NCI-H2227 (cell line): ENCODE results near the gene SHF.
"Not testable (repeated sequence)": the region's sequence is repeated elsewhere in the genome, so short reads cannot be mapped to it uniquely, and the experiment has no call there.

Experiments
- DNase-seq: peaks from one replicate; lab custom pipeline; 2025; ENCODE audit not compliant: unreplicated experiment; lab: John Stamatoyannopoulos, UW

The SHF gene

DNA sequence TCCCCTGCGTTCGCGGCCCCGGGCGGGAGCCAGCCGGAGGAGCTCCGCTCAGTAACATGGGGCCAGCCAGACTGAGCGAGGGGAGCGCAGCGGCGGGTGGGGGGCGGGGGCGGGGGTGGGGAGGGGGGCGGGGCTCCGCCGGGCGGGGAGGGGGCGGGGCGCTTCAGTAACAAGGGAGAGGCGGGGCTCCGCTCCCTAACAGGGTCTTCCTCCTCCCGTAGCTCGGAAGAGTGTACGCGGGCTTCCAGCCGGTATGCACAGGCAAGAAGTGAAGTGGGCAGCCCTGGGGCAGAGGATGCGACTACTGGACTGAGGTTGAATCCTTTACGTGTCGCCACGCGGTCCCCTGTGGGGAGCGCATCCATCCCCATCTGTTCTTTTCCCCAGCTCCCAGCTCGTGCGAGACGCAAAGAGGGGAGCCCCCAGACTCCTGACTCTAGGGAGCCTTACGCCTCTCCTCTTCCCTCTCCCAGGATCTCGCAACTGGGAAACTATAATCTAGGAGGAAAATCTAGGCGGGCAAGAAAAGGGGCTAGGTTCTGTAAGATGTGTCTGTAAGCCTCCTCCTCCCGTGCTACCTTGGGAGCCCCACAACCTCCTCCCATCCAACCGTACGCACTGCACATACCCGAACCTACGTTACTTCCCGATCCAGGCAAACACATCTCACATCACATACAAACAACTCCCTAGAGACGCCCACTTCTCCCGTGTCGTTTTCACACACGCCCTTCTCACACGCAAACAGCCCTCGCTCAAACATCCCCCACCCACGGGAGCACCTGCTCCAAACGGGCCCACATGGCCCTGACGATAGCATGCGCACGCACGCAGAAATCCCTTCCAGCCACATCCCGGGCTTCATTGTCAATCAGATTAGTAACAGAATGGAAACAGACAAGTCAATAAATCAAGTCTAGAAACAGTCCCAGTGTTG is at the start of gene SHF:
TSS of gene SHF (minus strand) at position 73 of the 937 bp plus-strand sequence. CDS start at position 58, 15 bp downstream.
- peak; percentile 82 for DNase-seq

DNA sequence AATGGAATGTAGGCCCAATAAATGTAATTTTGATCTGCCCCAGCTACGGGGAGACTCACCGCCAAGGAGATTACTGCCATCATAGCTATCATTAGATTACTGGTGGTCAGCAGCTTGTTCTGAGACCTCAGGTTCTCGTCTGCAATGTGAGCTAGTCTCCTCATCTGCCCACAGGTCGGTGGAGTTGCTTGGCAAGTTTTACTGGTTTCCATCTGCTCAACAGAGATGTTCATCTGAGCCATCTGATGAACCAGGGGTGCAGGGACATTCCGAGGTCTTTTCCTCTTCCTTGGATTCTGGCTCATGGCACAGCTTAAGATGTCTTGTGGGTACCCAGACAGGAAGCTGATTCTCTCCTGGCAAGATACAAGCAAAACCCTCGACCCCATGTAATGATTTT is 49.0 kb upstream of the SHF start:
- DNase-seq, result not testable (repeated sequence)

DNA sequence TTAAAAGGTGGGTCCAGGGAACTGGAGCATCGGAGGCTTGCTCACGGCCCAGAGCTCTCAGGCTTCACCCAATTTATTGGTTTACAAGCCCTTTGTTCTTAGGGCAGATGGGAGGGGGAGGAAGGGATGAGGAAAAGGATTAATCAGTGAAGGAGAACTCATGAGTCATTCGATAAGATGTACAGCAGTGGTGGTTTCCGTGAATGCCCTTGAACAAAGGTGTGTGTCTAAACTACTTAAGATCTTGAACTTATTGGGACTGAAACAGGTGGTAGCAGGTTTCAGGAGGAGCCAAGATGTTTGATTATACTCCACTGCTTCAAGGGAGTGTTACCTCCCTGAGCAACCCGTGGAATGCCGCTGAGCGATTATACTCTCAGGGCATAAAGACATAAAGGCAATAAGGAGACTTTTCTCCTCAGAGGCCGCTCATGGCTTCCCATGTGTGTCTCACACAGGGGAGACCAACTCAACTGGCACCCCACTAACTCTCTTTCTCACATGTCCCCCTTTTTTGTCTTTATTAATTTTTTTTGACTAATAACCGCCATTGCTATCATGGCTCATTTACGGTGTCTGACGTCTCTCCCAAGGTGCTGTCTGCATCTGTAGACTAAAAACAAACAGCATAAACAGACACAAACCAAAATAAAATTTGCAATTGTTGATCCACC is 46.9 kb upstream of the SHF start:
- no peak for DNase-seq

DNA sequence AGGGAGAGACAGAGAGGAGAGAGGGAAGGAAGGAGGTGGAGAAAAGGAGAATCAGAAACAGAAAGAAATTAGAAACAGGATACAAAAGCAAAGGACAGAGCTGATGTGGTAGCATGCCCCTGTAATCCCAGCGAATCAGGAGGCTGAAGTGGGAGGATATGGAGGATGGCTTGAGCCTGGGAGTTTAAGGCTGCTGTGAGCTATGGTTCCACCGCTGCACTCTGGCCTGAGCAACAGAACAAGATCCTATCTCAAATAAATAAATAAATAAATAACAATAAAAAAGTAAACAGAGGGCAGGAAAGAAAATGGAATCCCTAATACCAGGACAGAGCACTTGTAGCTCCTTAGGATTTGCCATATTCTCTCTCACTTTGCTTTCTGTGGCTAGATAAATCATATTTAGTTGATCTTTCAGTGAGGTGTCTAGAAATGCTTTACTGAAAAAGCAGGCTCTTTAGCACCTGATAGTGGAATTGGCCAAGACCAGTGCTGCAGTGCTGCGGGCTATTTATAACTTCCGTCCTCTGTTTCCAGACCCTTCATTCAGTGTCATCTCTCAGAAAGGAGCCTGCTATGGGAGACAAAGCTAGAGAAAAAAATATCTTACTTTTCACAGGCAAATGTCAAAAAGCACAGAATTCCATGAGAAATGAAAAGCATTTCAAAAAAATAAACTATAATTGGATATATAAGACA is 44.2 kb upstream of the SHF start:
- no peak for DNase-seq

DNA sequence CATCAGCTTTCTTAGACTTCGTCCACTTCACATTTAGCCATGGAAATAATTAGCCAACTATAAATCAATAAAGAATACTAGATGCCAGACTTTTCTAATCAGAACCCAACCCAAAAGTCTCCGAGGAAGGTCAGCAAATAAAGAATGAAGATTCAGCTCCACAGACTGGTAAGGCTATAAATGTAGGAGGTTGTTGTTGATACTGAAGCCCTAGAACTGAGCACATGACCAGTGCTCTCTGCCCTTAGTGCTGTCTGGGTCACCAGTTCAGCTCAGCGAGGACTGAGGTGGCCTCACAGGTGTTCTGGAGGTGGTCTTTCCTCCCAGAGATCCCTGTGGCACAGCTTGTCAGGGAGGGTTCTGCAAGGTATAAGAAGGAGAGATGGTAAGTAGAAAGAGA is 43.4 kb upstream of the SHF start:
- DNase-seq, result no peak

DNA sequence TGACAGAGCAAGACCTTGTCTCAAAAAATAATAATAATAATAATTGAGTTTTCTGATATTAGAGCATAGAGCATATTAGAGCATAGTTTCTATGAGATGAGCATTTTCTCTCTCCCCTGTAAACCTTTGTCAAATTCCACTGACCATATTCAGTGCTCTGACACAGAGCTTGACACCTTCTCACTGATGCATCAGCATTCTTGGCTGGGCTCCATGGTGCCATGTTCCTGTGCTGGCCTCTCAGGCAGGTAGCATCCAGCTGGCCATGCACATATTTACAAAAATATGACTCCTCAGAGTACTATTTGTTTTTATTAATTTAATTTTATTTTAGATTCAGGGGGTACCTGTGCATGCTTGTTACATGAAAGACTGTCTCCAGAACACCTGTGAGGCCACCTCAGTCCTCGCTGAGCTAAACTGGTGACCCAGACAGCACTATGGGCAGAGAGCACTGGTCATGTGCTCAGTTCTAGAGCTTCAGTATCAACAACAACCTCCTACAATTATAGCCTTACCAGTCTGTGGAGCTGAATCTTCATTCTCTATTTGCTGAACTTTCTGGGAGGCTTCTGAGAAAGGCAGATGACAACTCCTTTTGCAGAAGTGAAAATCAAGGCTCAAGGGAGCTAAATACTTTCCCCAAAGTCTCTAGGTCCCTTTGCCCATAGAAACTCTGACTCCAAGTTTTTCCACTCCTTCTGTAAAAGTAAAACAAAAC is 42.6 kb upstream of the SHF start:
- DNase-seq, result no peak

GRCh38 chr15:45228931-45229330 is 41.2 kb upstream of the SHF start:
- no peak for DNase-seq

DNA sequence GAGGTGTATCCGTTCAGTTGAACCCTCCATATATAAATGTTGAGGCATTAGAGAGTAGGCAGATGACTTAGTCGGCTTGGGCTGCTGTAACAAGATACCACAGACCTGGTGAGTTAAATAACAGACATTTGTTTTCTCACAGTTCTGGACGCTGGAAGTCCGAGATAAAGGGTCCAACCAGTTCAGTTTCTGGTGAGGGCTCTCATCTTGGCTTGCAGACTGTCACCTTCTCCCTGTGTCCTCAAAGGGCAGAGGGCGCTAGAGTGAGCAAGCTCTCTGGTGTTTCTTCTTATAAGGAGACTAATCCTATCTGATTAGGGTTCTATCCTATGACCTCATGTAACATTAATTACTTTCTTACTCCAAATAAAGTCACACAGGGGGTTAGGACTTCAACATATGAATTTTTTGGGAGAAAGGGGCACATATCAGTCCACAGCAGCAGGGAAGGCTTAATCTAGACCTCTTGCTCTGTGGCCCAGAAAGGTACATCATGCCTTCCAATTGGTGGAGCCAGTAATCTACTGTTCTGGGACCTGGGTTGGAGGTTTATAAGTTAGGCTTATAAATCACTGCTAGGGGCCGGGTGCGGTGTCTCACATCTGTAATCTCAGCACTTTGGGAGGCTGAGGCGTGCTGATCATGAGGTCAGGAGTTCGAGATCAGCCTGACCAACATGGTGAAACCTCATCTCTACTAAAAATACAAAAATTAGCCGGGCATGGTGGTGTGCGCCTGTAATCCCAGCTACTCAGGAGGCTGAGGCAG is 37.9 kb upstream of the SHF start:
- no peak for DNase-seq

- DNase-seq, result no peak
Observed at GRCh38 chr15:45224621-45225217, 37.0 kb upstream of the SHF start.

- DNase-seq, result no peak
Observed at GRCh38 chr15:45221967-45222366, 34.2 kb upstream of the SHF start.

- DNase-seq, result no peak
Observed at GRCh38 chr15:45221053-45221599, 33.4 kb upstream of the SHF start.

- DNase-seq, result no peak
Observed at GRCh38 chr15:45212493-45212892, 24.7 kb upstream of the SHF start.

DNA sequence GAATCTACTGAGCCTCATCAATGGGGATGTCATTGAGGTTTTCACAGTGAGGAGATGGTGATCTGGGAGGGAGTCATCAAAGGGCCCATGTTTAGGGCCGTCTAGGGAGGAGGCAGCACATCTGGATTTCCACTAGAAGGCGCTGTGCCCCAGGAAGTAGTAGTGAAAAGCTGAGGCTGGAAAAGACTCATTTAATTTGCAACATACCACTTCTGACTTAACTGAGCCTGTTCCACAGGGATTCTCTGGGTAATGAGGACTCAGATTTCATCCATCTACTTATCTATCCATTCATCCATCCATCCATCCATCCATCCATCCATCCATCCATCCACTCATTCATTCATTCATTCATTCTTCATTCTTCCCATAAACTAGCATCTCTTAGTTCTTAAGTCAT is 17.4 kb upstream of the SHF start:
- DNase-seq, result peak; percentile 68

DNA sequence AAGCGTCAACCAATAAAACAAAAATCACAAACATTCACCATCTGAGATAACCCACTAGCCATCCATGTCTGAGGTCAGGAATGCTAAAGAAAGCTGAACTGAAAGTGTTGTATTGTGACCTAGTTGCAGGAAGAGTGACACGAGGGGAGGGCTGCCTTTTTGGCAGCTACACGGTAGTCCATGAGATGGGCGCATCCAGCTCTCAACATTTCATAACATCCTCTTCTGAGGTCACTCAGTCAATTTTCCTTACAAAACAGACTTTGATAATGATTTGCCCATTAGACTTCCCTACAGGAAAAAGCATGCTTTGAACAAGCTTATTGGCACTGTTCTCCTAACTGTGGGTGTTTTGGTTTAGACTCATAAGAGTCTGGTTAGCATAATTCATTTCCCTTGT is 15.4 kb upstream of the SHF start:
- no peak for DNase-seq

- no peak for DNase-seq
Observed at GRCh38 chr15:45201869-45202268, 14.1 kb upstream of the SHF start.

GRCh38 chr15:45201557-45201859 is 13.7 kb upstream of the SHF start:
- DNase-seq, result no peak

DNA sequence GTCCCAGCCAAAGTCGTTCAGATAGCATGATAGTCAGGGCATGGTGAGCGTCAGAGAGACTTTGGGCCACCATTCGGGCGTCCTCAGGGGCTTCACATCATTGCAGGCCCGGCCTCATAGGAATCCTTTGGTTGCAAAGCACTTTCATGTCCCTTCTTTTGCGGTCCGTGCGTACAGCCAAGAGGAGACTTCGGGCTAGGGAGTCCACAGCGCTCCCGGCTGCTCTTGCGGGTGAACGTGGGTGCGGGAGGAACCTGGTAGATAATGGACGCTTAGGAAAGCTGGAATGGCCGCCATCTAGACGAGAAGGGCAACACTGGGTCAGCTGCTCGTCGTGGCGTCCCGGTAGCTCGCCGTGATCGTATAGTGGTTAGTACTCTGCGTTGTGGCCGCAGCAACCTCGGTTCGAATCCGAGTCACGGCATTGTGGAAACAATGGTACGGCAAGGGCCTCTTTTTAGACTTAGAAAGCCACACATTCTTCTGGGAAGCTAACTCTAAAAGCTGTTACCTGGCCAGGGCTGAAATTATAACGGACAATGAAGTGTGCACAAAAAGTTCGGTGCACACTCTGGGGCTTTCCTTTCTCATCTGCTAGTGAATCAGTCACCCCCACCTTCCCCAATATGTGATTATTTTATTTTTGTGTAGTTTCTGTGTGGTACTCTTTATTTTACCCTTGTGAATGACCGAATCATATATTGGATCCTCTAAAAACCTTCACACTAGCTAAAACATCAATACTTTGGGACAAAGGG is 13.2 kb upstream of the SHF start:
- peak; percentile 77 for DNase-seq

- peak; percentile 91 for DNase-seq
Observed at GRCh38 chr15:45200001-45200798, 12.4 kb upstream of the SHF start.
